Activated naive CD8-positive, alpha-beta T cell treated with anti-CD3 and anti-CD28 coated beads, Interleukin-2, amount 10 ng/mL, durations not matched to agents 7 days and 5 days (primary cell): ENCODE results near the gene TLCD3B. TPM values are rescaled to one million over a fixed set of nuclear protein-coding genes. Genes with fewer than 3 reads are reported as not detected.
"Not testable (repeated sequence)": the region's sequence is repeated elsewhere in the genome, so short reads cannot be mapped to it uniquely, and the experiment has no call there.

Source experiments
- ATAC-seq: fragments of 150-1000 bp; cut with Tn5 transposase; one replicate; pipeline ENCODE4 v1.10.0; 2021; ENCODE audit warnings: low read depth, moderate library complexity
- POLR2A ChIA-PET: fragments of 350-600 bp; sonication (Branson Sonifier 250); formaldehyde crosslinking; loops from one replicate; lab custom pipeline; 2021; ENCODE audit warnings: antibody characterized with exemption; lab: Charles Lee
- DNase-seq: peaks from one replicate; pipeline ENCODE4 v3.0.0; 2021
- H3K27ac Mint-ChIP-seq: one replicate; pipeline ENCODE4 v1.8.0; 2022; ENCODE audit warnings: mild to moderate bottlenecking, mixed read lengths
- H3K27me3 Mint-ChIP-seq: one replicate; pipeline ENCODE4 v1.8.0; 2022; ENCODE audit warnings: mild to moderate bottlenecking, moderate library complexity, mixed read lengths
- H3K36me3 Mint-ChIP-seq: one replicate; pipeline ENCODE4 v1.8.0; 2021; ENCODE audit warnings: mild to moderate bottlenecking, mixed read lengths
- H3K4me1 Mint-ChIP-seq: one replicate; pipeline ENCODE4 v1.8.0; 2021; ENCODE audit warnings: mixed read lengths
- H3K4me3 Mint-ChIP-seq: one replicate; pipeline ENCODE4 v1.8.0; 2022; ENCODE audit warnings: mild to moderate bottlenecking, moderate library complexity, mixed read lengths
- H3K9me3 Mint-ChIP-seq: one replicate; pipeline ENCODE4 v1.8.0; 2021; ENCODE audit warnings: mixed read lengths
- total RNA-seq, 2 experiments: library from RNA; stranded (reverse); gene quantifications; one replicate each; pipeline ENCODE4 v1.2.3, GENCODE V29; 2021

The TLCD3B gene
- total RNA-seq, 2 experiments from 2014 or later, result 3.9 to 5.5 TPM

GRCh38 chr16:30053376-30054015 is 22.4 kb upstream of the TLCD3B start:
- peaks cover 8% of the 10 kb centered on the region for H3K36me3 Mint-ChIP-seq
- H3K27ac Mint-ChIP-seq, result no peak overlapping the region
- ATAC-seq (peak; percentile 4), DNase-seq (no peak)
- peaks cover 21% of the 10 kb centered on the region for H3K4me1 Mint-ChIP-seq
- peak overlapping the region; percentile 87 for H3K4me3 Mint-ChIP-seq
- H3K27me3 Mint-ChIP-seq, result no peaks in the 10 kb centered on the region
- POLR2A ChIA-PET, result interaction anchor here (0.6 to 1.8 kb wide), 9 partner anchors 10 to 131 kb away, joined by 3 to 15 read pairs (median 5); partner anchors contain the start of genes ALDOA, CORO1A, HIRIP3 and INO80E
- no peaks in the 10 kb centered on the region for H3K9me3 Mint-ChIP-seq

- Mint-ChIP-seq H3K4me1 (peaks cover 21% of the 10 kb centered on the region), H3K4me3 (peak overlapping the region; percentile 87), H3K9me3 (no peaks in the 10 kb centered on the region), H3K36me3 (peaks cover 8% of the 10 kb centered on the region), H3K27me3 (no peaks in the 10 kb centered on the region), H3K27ac (peak overlapping the region; percentile 67)
- peak; percentile 76 for ATAC-seq
- peak; percentile 95 for DNase-seq
- POLR2A ChIA-PET, result interaction anchor here (0.6 to 1.8 kb wide), 10 partner anchors 11 to 357 kb away, joined by 3 to 15 read pairs (median 5); partner anchors contain the start of genes ALDOA, CORO1A, HIRIP3 and INO80E
Observed at GRCh38 chr16:30052671-30053372, 21.8 kb upstream of the TLCD3B start.

GRCh38 chr16:30051518-30051917 is 20.4 kb upstream of the TLCD3B start:
- POLR2A ChIA-PET, result interaction anchor here (0.9 to 1.0 kb wide), 2 partner anchors 78 to 126 kb away, joined by 3 read pairs; partner anchors contain the start of genes KCTD13 and TAOK2
- ATAC-seq (no peak), DNase-seq (no peak)
- Mint-ChIP-seq H3K36me3 (peaks cover 8% of the 10 kb centered on the region), H3K27ac (peak overlapping the region; percentile 66), H3K4me1 (peaks cover 21% of the 10 kb centered on the region), H3K4me3 (peak overlapping the region; percentile 87), H3K27me3 (peaks cover 2% of the 10 kb centered on the region), H3K9me3 (no peaks in the 10 kb centered on the region)

GRCh38 chr16:30049871-30050270 is 18.8 kb upstream of the TLCD3B start:
- Mint-ChIP-seq H3K27me3 (peaks cover 4% of the 10 kb centered on the region), H3K36me3 (peaks cover 10% of the 10 kb centered on the region), H3K27ac (no peak overlapping the region), H3K9me3 (peaks cover 2% of the 10 kb centered on the region), H3K4me1 (peaks cover 23% of the 10 kb centered on the region), H3K4me3 (no peak overlapping the region)
- POLR2A ChIA-PET, result no interaction called here
- ATAC-seq (no peak), DNase-seq (no peak)

GRCh38 chr16:30046588-30046987 is 15.5 kb upstream of the TLCD3B start:
- POLR2A ChIA-PET, result no interaction called here
- Mint-ChIP-seq H3K9me3 (peaks cover 2% of the 10 kb centered on the region), H3K4me1 (peaks cover 11% of the 10 kb centered on the region), H3K27me3 (peaks cover 4% of the 10 kb centered on the region), H3K36me3 (peaks cover 9% of the 10 kb centered on the region), H3K27ac (no peak overlapping the region), H3K4me3 (no peak overlapping the region)
- ATAC-seq, result no peak
- no peak for DNase-seq

GRCh38 chr16:30046178-30046577 is 15.1 kb upstream of the TLCD3B start:
- DNase-seq (no peak), ATAC-seq (no peak)
- H3K4me3 Mint-ChIP-seq, result no peak overlapping the region
- no peak overlapping the region for H3K27ac Mint-ChIP-seq
- POLR2A ChIA-PET, result interaction anchor here (0.5 kb wide), 1 partner anchor 488 kb away, joined by 4 read pairs; no protein-coding TSS in a partner anchor
- H3K4me1 Mint-ChIP-seq, result peaks cover 9% of the 10 kb centered on the region
- H3K9me3 Mint-ChIP-seq, result peaks cover 2% of the 10 kb centered on the region
- peaks cover 4% of the 10 kb centered on the region for H3K27me3 Mint-ChIP-seq
- H3K36me3 Mint-ChIP-seq, result peaks cover 7% of the 10 kb centered on the region

GRCh38 chr16:30041841-30042240 is 10.8 kb upstream of the TLCD3B start:
- H3K27ac Mint-ChIP-seq, result no peak overlapping the region
- DNase-seq, result no peak
- peaks cover 2% of the 10 kb centered on the region for H3K36me3 Mint-ChIP-seq
- peaks cover 13% of the 10 kb centered on the region for H3K27me3 Mint-ChIP-seq
- POLR2A ChIA-PET, result no interaction called here
- H3K4me3 Mint-ChIP-seq, result no peak overlapping the region
- no peak for ATAC-seq
- H3K9me3 Mint-ChIP-seq, result peaks cover 2% of the 10 kb centered on the region
- peaks cover 6% of the 10 kb centered on the region for H3K4me1 Mint-ChIP-seq

- ATAC-seq, H3K4me3 Mint-ChIP-seq, H3K9me3 Mint-ChIP-seq, DNase-seq, POLR2A ChIA-PET, H3K36me3 Mint-ChIP-seq, H3K4me1 Mint-ChIP-seq, H3K27ac Mint-ChIP-seq: not testable (repeated sequence)
- H3K27me3 Mint-ChIP-seq, result peaks cover 15% of the 10 kb centered on the region
Observed at GRCh38 chr16:30040690-30041089, 9.6 kb upstream of the TLCD3B start.

- POLR2A ChIA-PET, result interaction anchor here (0.6 kb wide), 1 partner anchor 289 kb away, joined by 3 read pairs; no protein-coding TSS in a partner anchor
- Mint-ChIP-seq H3K27ac (no peak overlapping the region), H3K36me3 (no peaks in the 10 kb centered on the region), H3K4me1 (peaks cover 2% of the 10 kb centered on the region), H3K27me3 (peaks cover 18% of the 10 kb centered on the region), H3K9me3 (no peaks in the 10 kb centered on the region), H3K4me3 (no peak overlapping the region)
- no peak for ATAC-seq
- DNase-seq, result no peak
Observed at GRCh38 chr16:30040221-30040620, 9.2 kb upstream of the TLCD3B start.

- H3K36me3 Mint-ChIP-seq, result no peaks in the 10 kb centered on the region
- no peaks in the 10 kb centered on the region for H3K9me3 Mint-ChIP-seq
- POLR2A ChIA-PET, result no interaction called here
- H3K4me1 Mint-ChIP-seq, result peaks cover 6% of the 10 kb centered on the region
- ATAC-seq, result no peak
- no peak for DNase-seq
- H3K27ac Mint-ChIP-seq, result no peak overlapping the region
- H3K4me3 Mint-ChIP-seq, result no peak overlapping the region
- H3K27me3 Mint-ChIP-seq, result peaks cover 44% of the 10 kb centered on the region
Observed at GRCh38 chr16:30033270-30033669, 2.2 kb upstream of the TLCD3B start.

- POLR2A ChIA-PET, result interaction anchor here (0.6 to 1.2 kb wide), 7 partner anchors 33 to 1422 kb away, joined by 3 to 6 read pairs (median 4); partner anchors contain the start of genes ALDOA and SULT1A1
- ATAC-seq (peak; percentile 45), DNase-seq (peak; percentile 59)
- Mint-ChIP-seq H3K36me3 (no peaks in the 10 kb centered on the region), H3K9me3 (no peaks in the 10 kb centered on the region), H3K4me3 (no peak overlapping the region), H3K27me3 (peaks cover 52% of the 10 kb centered on the region), H3K4me1 (peaks cover 8% of the 10 kb centered on the region), H3K27ac (no peak overlapping the region)
Observed at GRCh38 chr16:30032083-30032819, 1.2 kb upstream of the TLCD3B start.

- POLR2A ChIA-PET, result interaction anchor here (0.6 to 1.2 kb wide), 5 partner anchors 205 to 1422 kb away, joined by 3 to 5 read pairs (median 4); partner anchors contain the start of gene SULT1A1
- no peak overlapping the region for H3K4me3 Mint-ChIP-seq
- no peak for DNase-seq
- H3K27ac Mint-ChIP-seq, result no peak overlapping the region
- no peaks in the 10 kb centered on the region for H3K36me3 Mint-ChIP-seq
- H3K4me1 Mint-ChIP-seq, result peaks cover 8% of the 10 kb centered on the region
- ATAC-seq, result no peak
- H3K9me3 Mint-ChIP-seq, result no peaks in the 10 kb centered on the region
- H3K27me3 Mint-ChIP-seq, result peaks cover 58% of the 10 kb centered on the region
Observed at GRCh38 chr16:30031477-30031918, 427 bp upstream of the TLCD3B start.
